Inferior parietal cortex (tissue), 1 donor: ENCODE measurements around the gene DIP2C.

Experiments used
- DNase-seq: peaks from one replicate; pipeline ENCODE4 v3.0.0-alpha.2; 2016; ENCODE audit errors: extremely low spot score

Gene DIP2C

GRCh38 chr10:418894-419293 is 270.6 kb downstream of the DIP2C start:
- no peak for DNase-seq

DNA sequence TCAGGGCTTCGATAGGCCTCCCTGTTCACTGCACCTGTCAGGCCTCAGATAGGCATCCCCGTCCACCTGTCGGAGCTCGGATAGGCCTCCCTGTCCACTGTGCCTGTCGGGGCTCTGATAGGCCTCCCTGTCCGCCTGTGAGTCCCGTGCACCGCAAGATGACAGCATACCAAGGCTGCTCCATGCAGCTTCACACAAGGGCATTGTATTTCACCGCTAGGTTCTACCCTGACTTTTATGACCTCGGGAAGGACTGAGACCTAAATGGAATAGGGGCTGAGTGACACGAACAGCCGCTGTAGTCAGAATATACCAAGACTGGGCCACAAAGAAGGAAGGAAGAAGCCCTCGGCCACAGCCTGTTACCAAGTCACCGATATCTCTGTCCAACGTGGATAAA is 271.2 kb downstream of the DIP2C start:
- DNase-seq: no peak

- no peak for DNase-seq
These were observed 273.4 kb downstream of the DIP2C start for GRCh38 chr10:416091-416515.

DNA sequence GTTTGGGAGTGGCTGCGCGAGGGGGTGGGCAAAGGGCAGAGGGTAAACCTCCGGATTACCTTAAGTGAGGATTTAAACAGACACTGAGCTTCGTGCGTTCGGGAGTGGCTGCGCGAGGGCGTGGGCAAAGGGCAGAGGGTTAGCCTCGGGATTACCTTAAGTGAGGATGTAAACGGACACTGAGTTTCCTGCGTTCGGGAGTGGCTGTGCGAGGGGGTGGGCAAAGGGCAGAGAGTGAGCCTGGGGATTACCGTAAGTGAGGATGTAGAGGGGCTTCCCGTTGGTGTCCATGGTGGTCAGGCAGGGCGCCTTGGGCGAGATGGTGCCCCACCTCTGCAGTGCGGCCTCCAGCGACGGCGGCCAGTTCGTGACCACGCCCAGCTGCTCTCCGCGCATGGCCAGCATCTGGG is 275.8 kb downstream of the DIP2C start:
- no peak for DNase-seq

- no peak for DNase-seq
These were observed 277.4 kb downstream of the DIP2C start for GRCh38 chr10:412109-412508.

DNA sequence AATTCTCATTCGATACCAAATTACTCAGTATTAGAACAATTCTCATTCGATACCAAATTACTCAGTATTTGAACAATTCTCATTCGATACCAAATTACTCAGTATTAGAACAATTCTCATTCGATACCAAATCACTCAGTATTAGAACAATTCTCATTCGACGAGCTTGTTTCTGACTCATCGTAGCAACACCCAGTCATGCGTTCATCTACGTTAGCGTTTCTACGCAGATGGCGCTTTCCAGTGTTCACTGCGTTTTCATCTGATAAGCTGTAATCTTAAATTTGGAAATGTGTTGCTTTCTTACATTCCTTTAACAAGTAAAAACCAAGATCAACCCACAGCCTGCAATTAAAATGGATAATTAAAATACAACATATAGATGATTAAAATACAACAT is 277.9 kb downstream of the DIP2C start:
- DNase-seq: no peak

DNA sequence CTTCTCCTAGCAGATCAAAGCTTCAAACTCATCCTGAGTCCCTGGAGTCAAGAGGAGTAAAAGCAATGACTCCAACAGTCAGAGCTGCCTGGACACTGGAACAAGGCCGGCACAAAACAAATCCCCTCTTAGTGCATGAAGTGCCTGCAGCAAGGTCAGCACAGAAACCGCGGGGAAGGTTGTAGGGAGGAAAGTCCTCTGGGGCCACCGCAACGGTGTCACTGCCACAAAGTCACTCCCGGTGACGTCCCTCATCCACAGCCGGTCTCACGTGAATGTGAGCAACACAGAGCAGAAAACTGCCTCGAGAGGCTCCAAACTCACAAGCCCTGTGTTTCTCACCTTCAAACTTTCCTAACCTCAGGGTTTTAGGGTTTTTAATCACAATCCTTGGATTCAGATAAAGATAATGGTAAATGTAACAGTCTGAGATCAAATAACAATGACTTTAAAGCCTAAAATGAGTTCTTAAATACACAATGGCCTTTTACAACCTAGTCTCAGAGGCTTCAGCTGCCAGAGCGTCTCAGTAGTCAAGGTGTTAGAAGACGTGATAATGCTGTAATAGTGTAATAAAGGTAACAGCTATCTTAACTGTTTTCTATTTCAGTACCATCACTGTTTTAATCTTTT is 279.9 kb downstream of the DIP2C start:
- no peak for DNase-seq

DNA sequence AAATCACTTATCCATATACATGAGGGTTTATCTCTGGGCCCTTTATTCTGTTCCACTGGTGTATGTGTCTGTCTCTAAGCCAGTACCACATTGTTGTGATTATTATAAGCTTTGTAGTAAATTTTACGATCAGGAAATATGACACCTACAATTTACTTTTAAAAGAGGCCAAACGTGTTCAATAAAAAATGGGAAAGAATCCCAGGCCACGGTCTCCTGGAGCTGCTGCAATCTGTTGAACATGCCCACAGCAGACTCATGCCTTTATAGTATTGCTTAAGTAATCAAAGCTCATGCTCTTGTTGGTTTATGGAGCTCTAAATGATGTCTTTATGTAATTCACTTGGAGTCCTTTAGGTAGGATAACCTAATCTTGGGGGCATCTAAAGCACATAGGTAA is 281.2 kb downstream of the DIP2C start:
- no peak for DNase-seq

GRCh38 chr10:406976-407375 is 282.5 kb downstream of the DIP2C start:
- no peak for DNase-seq

- no peak for DNase-seq
These were observed 283.8 kb downstream of the DIP2C start for GRCh38 chr10:405648-406047.

DNA sequence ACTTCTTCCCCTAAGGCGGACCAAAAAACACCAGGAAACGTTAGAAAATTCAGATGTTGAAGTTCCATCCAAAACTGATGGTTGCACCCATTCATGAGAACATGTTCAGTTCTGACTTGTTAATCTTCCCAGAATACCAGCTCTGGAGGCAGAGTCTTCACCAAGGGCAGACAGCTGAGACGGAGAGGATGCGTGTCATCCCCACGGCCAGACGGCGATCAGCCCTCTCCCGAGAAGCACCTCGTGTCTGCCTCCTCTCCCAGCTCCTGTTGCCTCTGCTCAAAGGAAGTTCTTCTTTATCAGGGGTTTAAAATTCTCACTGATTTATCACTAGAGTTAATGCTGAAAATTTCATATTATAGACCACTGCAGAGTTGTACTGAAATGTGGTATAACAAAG is 284.5 kb downstream of the DIP2C start:
- no peak for DNase-seq

DNA sequence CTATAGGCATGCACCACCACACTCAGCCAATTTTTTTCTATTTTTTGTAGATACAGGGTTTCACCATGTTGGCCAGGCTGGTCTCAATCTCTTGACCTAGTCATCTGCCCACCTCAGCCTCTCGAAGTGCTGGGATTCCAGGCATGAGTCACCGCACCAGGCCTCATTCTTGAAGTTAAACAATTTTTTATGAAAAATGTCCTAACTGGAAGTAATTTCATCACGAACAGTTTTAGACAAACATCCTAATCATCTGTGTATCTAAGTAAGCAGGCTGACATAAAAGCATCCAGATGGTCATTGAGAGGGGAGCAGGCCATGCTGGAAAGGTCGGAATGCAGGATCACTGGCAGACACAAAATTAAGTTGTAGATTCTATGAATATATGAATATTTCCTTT is 285.1 kb downstream of the DIP2C start:
- DNase-seq: no peak

- DNase-seq: no peak
These were observed 290.5 kb downstream of the DIP2C start for GRCh38 chr10:398954-399353.

DNA sequence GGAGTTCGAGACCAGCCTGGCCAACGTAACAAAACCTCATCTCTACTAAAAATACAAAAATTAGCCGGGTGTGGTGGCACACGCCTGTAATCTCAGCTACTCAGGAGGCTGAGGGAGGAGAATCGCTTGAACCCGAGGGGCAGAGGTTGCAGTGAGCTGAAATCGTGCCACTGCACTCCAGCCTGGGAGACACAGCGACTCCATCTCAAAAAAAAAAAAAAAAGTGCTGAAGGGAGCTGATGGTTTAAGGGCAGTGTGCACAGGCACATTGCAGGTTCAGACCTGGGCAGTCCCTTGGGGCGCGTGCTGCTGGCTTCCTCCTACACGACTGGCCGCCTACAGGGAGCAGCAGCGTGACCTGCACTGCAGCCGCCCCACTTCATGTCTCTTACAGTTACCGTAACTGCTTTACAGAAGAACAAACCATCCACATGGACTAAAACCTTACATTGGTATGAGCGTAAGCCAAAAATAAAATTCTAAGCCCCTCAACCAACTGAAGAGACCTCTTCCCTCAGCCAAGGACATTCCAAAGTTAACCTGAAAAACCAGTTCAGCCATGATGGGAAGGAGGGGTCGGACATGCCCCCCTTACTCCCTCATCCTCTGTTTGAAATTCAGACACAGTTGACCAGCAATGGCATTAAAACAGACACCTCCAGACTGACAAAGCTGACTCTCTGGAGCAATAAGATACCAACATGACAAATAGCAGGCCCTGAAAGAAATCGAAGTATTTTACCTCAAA is 292.0 kb downstream of the DIP2C start:
- DNase-seq: no peak

DNA sequence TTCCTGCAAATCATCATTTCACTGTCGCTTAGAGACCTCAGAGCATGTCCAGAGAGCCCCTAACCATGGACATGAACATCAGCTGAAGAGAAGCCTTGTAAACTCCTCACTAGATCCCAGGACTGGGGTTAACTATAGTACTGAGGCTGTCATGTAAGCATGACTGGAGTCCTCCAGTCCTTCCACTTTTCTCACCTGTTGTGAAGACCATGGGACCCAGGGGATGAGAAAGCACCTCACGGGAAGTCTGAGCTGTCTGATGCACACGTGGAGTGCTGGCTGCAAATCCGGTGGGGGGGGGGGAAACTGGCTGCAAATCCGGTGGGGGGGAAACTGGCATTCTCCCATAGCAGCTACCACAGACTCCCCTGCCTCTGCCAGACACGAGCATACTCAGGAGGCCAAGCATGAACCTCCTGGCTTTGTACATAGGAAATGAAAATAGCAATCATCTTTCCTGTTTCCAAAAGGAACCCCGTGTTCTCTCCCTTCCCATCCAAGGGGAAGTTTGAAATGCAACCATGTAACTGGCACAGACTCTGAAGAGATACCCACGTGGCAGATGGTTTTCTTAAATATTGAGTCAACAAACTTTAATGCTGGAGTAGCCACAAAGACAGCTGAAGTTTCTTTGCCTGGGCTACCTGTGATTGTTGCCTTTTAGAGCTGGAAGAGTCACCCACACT is 292.8 kb downstream of the DIP2C start:
- DNase-seq: no peak

- no peak for DNase-seq
These were observed 293.4 kb downstream of the DIP2C start for GRCh38 chr10:396107-396506.

DNA sequence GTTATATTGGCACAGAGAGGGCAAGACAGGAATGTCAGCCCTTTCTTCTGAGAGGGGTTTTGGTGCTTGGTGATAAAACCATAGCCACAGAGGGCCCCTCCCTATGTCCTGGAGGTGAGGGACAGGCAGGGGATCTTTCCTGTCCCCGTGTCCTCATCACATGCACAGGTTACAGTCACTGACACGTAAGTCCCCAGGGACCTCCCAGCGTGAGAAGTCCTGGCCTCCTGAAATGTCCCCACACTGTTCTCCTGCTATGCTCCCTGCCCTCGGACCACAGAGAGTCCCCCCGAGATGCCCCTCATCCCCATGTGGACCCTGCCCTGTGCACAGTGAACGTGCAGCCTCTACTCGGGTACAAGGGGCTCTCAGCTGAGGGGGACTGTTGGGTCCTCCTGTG is 293.8 kb downstream of the DIP2C start:
- no peak for DNase-seq

- DNase-seq: peak; percentile 77
These were observed 294.9 kb downstream of the DIP2C start for GRCh38 chr10:394439-395101.

- no peak for DNase-seq
These were observed 295.6 kb downstream of the DIP2C start for GRCh38 chr10:393787-394438.

DNA sequence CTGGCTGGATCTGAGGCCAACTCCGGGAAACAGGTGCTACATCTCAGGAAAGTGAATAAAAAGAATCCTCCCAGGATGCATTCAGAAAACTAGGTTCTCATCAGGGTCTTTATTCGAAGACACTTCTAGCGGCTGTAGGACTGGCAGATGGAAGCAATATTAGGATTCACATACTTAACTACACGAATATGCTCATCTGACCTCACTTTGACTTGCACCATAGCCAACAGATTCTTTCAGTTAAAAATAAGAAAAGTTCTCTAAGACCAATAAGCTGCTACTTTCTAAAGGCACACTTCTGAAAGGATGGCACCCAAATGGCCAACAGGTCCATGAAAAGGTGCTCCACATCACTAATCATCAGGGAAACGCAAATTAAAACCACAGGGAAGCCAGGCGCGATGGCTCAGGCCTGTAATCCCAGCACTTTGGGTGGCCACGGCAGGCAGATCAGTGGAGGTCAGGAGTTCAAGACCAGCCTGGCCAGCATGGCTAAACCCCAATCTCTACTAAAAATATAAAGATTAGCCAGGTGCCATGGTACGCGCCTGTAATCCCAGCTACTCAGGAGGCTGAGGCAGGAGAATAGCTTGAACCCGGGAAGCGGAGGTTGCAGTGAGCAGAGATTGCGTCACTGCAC is 296.2 kb downstream of the DIP2C start:
- DNase-seq: no peak

GRCh38 chr10:392705-393037 is 296.8 kb downstream of the DIP2C start:
- no peak for DNase-seq
